ENCODE results near the gene TCF20. TPM values are rescaled to one million over a fixed set of nuclear protein-coding genes. Genes with fewer than 3 reads are reported as not detected.

TCF20 gene
- total RNA-seq, 1 donor from 2014 or later, result 53.7 TPM

GRCh38 chr22:42275176-42275575 is 4.7 kb upstream of the TCF20 start:
- no peak overlapping the region for H3K9ac ChIP-seq
- no peaks in the 10 kb centered on the region for H3K9me3 Mint-ChIP-seq
- peaks cover 34% of the 10 kb centered on the region for H3K27me3 ChIP-seq

GRCh38 chr22:42273855-42274451 is 3.5 kb upstream of the TCF20 start:
- no peaks in the 10 kb centered on the region for H3K36me3 ChIP-seq
- H3K79me2 ChIP-seq (ENCODE audit: low read depth), result peaks cover 12% of the 10 kb centered on the region
- peak overlapping the region; percentile 15 for H3K27ac Mint-ChIP-seq
- H3K4me2 ChIP-seq, result peak overlapping the region; percentile 74
- peaks cover 12% of the 10 kb centered on the region for H3K27me3 Mint-ChIP-seq (ENCODE audit: insufficient read depth, low read depth)
- H3K4me3 ChIP-seq, result no peak overlapping the region
- H3K9me3 Mint-ChIP-seq, result no peaks in the 10 kb centered on the region
- DNase-seq (ENCODE audit: low spot score), result peak; percentile 87
- H3K4me1 ChIP-seq, result peaks cover 49% of the 10 kb centered on the region
- peaks cover 66% of the 10 kb centered on the region for H4K20me1 ChIP-seq (ENCODE audit: low read depth)
- H3K27me3 ChIP-seq, result peaks cover 22% of the 10 kb centered on the region
- H3K27ac ChIP-seq, result peak overlapping the region; percentile 59
- H2AFZ ChIP-seq (replicated peaks), result no peak overlapping the region
- H3K4me1 Mint-ChIP-seq, result peaks cover 64% of the 10 kb centered on the region
- no peak for TF ChIP-seq EZH2 (IDR thresholded peaks at IDR 0.05)
- TF ChIP-seq EZH2phosphoT487 (IDR thresholded peaks at IDR 0.05), result no peak
- TF ChIP-seq CTCF (IDR thresholded peaks at IDR 0.05), result no peak
- H3K9ac ChIP-seq, result no peak overlapping the region
- H3K36me3 Mint-ChIP-seq, result peaks cover 4% of the 10 kb centered on the region
- no peaks in the 10 kb centered on the region for H3K9me3 ChIP-seq (ENCODE audit: low read depth)
- H3K4me3 Mint-ChIP-seq, result peak overlapping the region; percentile 34
- H3F3A ChIP-seq (ENCODE audit: low read depth), result peaks cover 89% of the 10 kb centered on the region

More at GRCh38 chr22:42275176-42275575, 4.7 kb upstream of the TCF20 start:
- Mint-ChIP-seq H3K36me3 (peaks cover 2% of the 10 kb centered on the region), H3K27ac (no peak overlapping the region), H3K4me1 (peaks cover 67% of the 10 kb centered on the region), H3K4me3 (no peak overlapping the region), H3K27me3 (ENCODE audit: insufficient read depth, low read depth) (peaks cover 13% of the 10 kb centered on the region)
- TF ChIP-seq EZH2 (IDR thresholded peaks at IDR 0.05) (no peak), EZH2phosphoT487 (IDR thresholded peaks at IDR 0.05) (no peak), CTCF (IDR thresholded peaks at IDR 0.05) (no peak)
- H3K9me3 ChIP-seq (ENCODE audit: low read depth), result no peaks in the 10 kb centered on the region
- H4K20me1 ChIP-seq (ENCODE audit: low read depth), result peaks cover 64% of the 10 kb centered on the region
- H3K4me3 ChIP-seq, result no peak overlapping the region
- no peak for DNase-seq (ENCODE audit: low spot score)
- H2AFZ ChIP-seq (replicated peaks), result no peak overlapping the region
- no peaks in the 10 kb centered on the region for H3K36me3 ChIP-seq
- no peak overlapping the region for H3K27ac ChIP-seq
- H3F3A ChIP-seq (ENCODE audit: low read depth), result peaks cover 79% of the 10 kb centered on the region
- peak overlapping the region; percentile 74 for H3K4me2 ChIP-seq
- H3K4me1 ChIP-seq, result peaks cover 47% of the 10 kb centered on the region
- H3K79me2 ChIP-seq (ENCODE audit: low read depth), result no peaks in the 10 kb centered on the region

- Histone ChIP-seq H3K4me2 (no peak overlapping the region), H3K9ac (no peak overlapping the region), H2AFZ (replicated peaks) (no peak overlapping the region), H3K36me3 (no peaks in the 10 kb centered on the region), H3K9me3 (ENCODE audit: low read depth) (no peaks in the 10 kb centered on the region), H3K79me2 (ENCODE audit: low read depth) (peaks cover 26% of the 10 kb centered on the region), H3K4me3 (no peak overlapping the region), H3K27ac (no peak overlapping the region), H3K27me3 (peaks cover 7% of the 10 kb centered on the region), H4K20me1 (ENCODE audit: low read depth) (peaks cover 66% of the 10 kb centered on the region), H3F3A (ENCODE audit: low read depth) (peaks cover 80% of the 10 kb centered on the region), H3K4me1 (peaks cover 51% of the 10 kb centered on the region)
- DNase-seq (ENCODE audit: low spot score), result no peak
- H3K27ac Mint-ChIP-seq, result no peak overlapping the region
- peaks cover 7% of the 10 kb centered on the region for H3K27me3 Mint-ChIP-seq (ENCODE audit: insufficient read depth, low read depth)
- H3K36me3 Mint-ChIP-seq, result peaks cover 4% of the 10 kb centered on the region
- H3K9me3 Mint-ChIP-seq, result no peaks in the 10 kb centered on the region
- TF ChIP-seq EZH2phosphoT487 (IDR thresholded peaks at IDR 0.05) (no peak), EZH2 (IDR thresholded peaks at IDR 0.05) (no peak), CTCF (IDR thresholded peaks at IDR 0.05) (no peak)
- H3K4me1 Mint-ChIP-seq, result peaks cover 64% of the 10 kb centered on the region
- H3K4me3 Mint-ChIP-seq, result peak overlapping the region; percentile 87
Measured at GRCh38 chr22:42272431-42272999, 2.1 kb upstream of the TCF20 start.

Measured in neural progenitor cell (in vitro differentiated cells).